Raji (cell line): ENCODE measurements around the gene RPL35.

ENCODE experiments used
- POLR2A ChIP-seq: IDR thresholded peaks from 2 replicates; pipeline ENCODE4 v1.6.1; 2011; ENCODE audit warnings: low read depth, low read length, control low read depth; ENCODE audit not compliant: insufficient read depth

RPL35 gene

GRCh38 chr9:124841075-124841821 lies 20.5 kb downstream of the RPL35 start:
- no peak for TF ChIP-seq POLR2A

- TF ChIP-seq POLR2A, result no peak
Observed at GRCh38 chr9:124840300-124840833, 21.4 kb downstream of the RPL35 start.

GRCh38 chr9:124839612-124840299 lies 22.0 kb downstream of the RPL35 start:
- no peak for TF ChIP-seq POLR2A

GRCh38 chr9:124835026-124835557 lies 26.7 kb downstream of the RPL35 start:
- no peak for TF ChIP-seq POLR2A

- no peak for TF ChIP-seq POLR2A
Observed at GRCh38 chr9:124834591-124834990, 27.2 kb downstream of the RPL35 start.

GRCh38 chr9:124831642-124832364 lies 30.0 kb downstream of the RPL35 start:
- no peak for TF ChIP-seq POLR2A

GRCh38 chr9:124830593-124830992 lies 31.2 kb downstream of the RPL35 start:
- no peak for TF ChIP-seq POLR2A

GRCh38 chr9:124829334-124829669 lies 32.5 kb downstream of the RPL35 start:
- no peak for TF ChIP-seq POLR2A

- no peak for TF ChIP-seq POLR2A
Observed at GRCh38 chr9:124828489-124829333, 33.0 kb downstream of the RPL35 start.

GRCh38 chr9:124820698-124821623 lies 40.8 kb downstream of the RPL35 start:
- TF ChIP-seq POLR2A, result no peak

- TF ChIP-seq POLR2A, result no peak
Observed at GRCh38 chr9:124818431-124819281, 43.1 kb downstream of the RPL35 start.

- no peak for TF ChIP-seq POLR2A
Observed at GRCh38 chr9:124815601-124816000, 46.2 kb downstream of the RPL35 start.

- no peak for TF ChIP-seq POLR2A
Observed at GRCh38 chr9:124814164-124814535, 47.6 kb downstream of the RPL35 start.
